Panc1 (cell line): ENCODE measurements around the gene EIF2B2. TPM values are rescaled to one million over a fixed set of nuclear protein-coding genes. Genes with fewer than 3 reads are reported as not detected.

Experiments
- ATAC-seq: fragments of 200-7000 bp; cut with Tn5 transposase; 2 replicates; pipeline ENCODE4 v1.9.1; 2020; ENCODE audit warnings: mild to moderate bottlenecking, moderate library complexity
- BruUV-seq: library from RNA; stranded (reverse); fragments of 400-500 nt; replicated peaks from 2 replicates; lab custom pipeline; 2021; lab: Mats Ljungman, UMichigan
- CTCF ChIA-PET: fragments of 300-600 bp; sonication (Branson Sonifier 250); formaldehyde crosslinking; loops from one replicate; lab custom pipeline; 2022; ENCODE audit warnings: antibody characterized with exemption; lab: Charles Lee
- POLR2A ChIA-PET: fragments of 300-600 bp; sonication (Branson Sonifier 250); formaldehyde crosslinking; loops from one replicate; lab custom pipeline; 2022; ENCODE audit warnings: antibody characterized with exemption; lab: Charles Lee
- DNase-seq: peaks from one replicate; pipeline ENCODE4 v3.0.0-alpha.2; 2010; ENCODE audit warnings: low read depth, low spot score
- H3K27ac ChIP-seq: 2 replicates; pipeline ENCODE4 v1.5.1; 2011; ENCODE audit warnings: mild to moderate bottlenecking, low read length, inconsistent platforms
- H3K27me3 ChIP-seq: fragments of 200-500 bp; sonication (Bioruptor generic); 2 replicates; pipeline ENCODE4 v1.6.0; 2014; ENCODE audit warnings: low read length, inconsistent platforms; ENCODE audit not compliant: control insufficient read depth, insufficient read depth
- H3K36me3 ChIP-seq: fragments of 200-500 bp; sonication (Bioruptor generic); 2 replicates; pipeline ENCODE4 v1.5.1; 2014; ENCODE audit warnings: inconsistent platforms, mild to moderate bottlenecking, low read length, moderate library complexity; ENCODE audit not compliant: control insufficient read depth, insufficient read depth
- H3K4me1 ChIP-seq: 2 replicates; pipeline ENCODE4 v1.5.1; 2011; ENCODE audit warnings: inconsistent platforms, mild to moderate bottlenecking, low read length, moderate library complexity; ENCODE audit not compliant: control insufficient read depth, insufficient read depth
- H3K4me3 ChIP-seq, 2 experiments: 2 replicates each; pipeline ENCODE4 v1.5.1; 2011 to 2012; ENCODE audit warnings: low read depth in 2 of 2, low read length in 2 of 2, mild to moderate bottlenecking in 2 of 2, inconsistent platforms in 1 of 2, moderate library complexity in 1 of 2
- H3K9me3 ChIP-seq: fragments of 200-500 bp; sonication (Bioruptor generic); 2 replicates; pipeline ENCODE4 v1.5.1; 2014; ENCODE audit warnings: low read depth, mild to moderate bottlenecking, inconsistent platforms, low read length, moderate library complexity; ENCODE audit not compliant: control insufficient read depth, insufficient read depth
- POLR2AphosphoS5 ChIP-seq: IDR thresholded peaks from 2 replicates; pipeline ENCODE4 v1.6.1; 2012; ENCODE audit warnings: mild to moderate bottlenecking, low read depth, low read length, moderate library complexity
- REST ChIP-seq, 2 experiments: IDR thresholded peaks; 2 replicates each; pipeline ENCODE4 v1.6.1; 2011 to 2012; ENCODE audit warnings: low read depth in 2 of 2, control low read depth in 1 of 2, low read length in 1 of 2, mild to moderate bottlenecking in 1 of 2, moderate library complexity in 1 of 2; ENCODE audit not compliant: insufficient read depth in 1 of 2
- SIN3A ChIP-seq: IDR thresholded peaks from 2 replicates; pipeline ENCODE4 v1.6.1; 2012; ENCODE audit warnings: low read depth, mild to moderate bottlenecking, low read length, moderate library complexity, borderline replicate concordance; ENCODE audit not compliant: insufficient read depth
- TCF7L2 ChIP-seq: IDR thresholded peaks from 2 replicates; pipeline ENCODE4 v1.6.1; 2011; ENCODE audit warnings: mild to moderate bottlenecking, low read depth, low read length, inconsistent platforms
- in situ Hi-C: cut with HindIII; loops from 2 replicates; pipeline ENCODE4 v1.10.0; 2016; ENCODE audit warnings: low sequenced_read_pairs, low pct_unique_long_range_greater_than_20kb
- intact Hi-C: fragments of 100-400 bp; cut with micrococcal nuclease; formaldehyde crosslinking; loops from one replicate; pipeline ENCODE4 v1.10.0; 2022; ENCODE audit not compliant: unreplicated experiment
- total RNA-seq: library from RNA; stranded (reverse); gene quantifications from one replicate; pipeline ENCODE4 v1.2.1, GENCODE V29; 2021; ENCODE audit not compliant: unreplicated experiment
- TF ChIP-seq, protein P1 (sequence below): fragments of 450-650 bp; IDR thresholded peaks from 2 replicates; pipeline ENCODE4 v1.5.1; 2017; ENCODE audit warnings: mild to moderate bottlenecking

The EIF2B2 gene
- total RNA-seq, 1 experiment from 2014 or later = 37.5 TPM

GRCh38 chr14:74959596-74960180 is 43.0 kb upstream of the EIF2B2 start:
- ChIA-PET CTCF (no interaction called here), POLR2A (no interaction called here)
- Histone ChIP-seq H3K27ac (no peak overlapping the region), H3K4me3 (no peak overlapping the region), H3K4me1 (0 out of 2 replicates have a peak, but pooled peaks cover 3% of the 10 kb centered on the region), H3K9me3 (no peaks in the 10 kb centered on the region), H3K27me3 (no peaks in the 10 kb centered on the region), H3K36me3 (no peaks in the 10 kb centered on the region)
- intact Hi-C loops = no loop called here
- ATAC-seq = no peak
- no peak for DNase-seq
- BruUV-seq = no TSS peak
- in situ Hi-C loops = no loop called here
- TF ChIP-seq, protein P1, sequence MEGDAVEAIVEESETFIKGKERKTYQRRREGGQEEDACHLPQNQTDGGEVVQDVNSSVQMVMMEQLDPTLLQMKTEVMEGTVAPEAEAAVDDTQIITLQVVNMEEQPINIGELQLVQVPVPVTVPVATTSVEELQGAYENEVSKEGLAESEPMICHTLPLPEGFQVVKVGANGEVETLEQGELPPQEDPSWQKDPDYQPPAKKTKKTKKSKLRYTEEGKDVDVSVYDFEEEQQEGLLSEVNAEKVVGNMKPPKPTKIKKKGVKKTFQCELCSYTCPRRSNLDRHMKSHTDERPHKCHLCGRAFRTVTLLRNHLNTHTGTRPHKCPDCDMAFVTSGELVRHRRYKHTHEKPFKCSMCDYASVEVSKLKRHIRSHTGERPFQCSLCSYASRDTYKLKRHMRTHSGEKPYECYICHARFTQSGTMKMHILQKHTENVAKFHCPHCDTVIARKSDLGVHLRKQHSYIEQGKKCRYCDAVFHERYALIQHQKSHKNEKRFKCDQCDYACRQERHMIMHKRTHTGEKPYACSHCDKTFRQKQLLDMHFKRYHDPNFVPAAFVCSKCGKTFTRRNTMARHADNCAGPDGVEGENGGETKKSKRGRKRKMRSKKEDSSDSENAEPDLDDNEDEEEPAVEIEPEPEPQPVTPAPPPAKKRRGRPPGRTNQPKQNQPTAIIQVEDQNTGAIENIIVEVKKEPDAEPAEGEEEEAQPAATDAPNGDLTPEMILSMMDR = no peak
- no peak for TF ChIP-seq SIN3A
- TF ChIP-seq POLR2AphosphoS5 = no peak
- no peak for TF ChIP-seq TCF7L2
- no peak for TF ChIP-seq REST (IDR thresholded peaks at IDR 0.05; ENCODE audit: insufficient read depth in 1 of 2, low read depth in 2 of 2, low read length in 1 of 2)

DNA sequence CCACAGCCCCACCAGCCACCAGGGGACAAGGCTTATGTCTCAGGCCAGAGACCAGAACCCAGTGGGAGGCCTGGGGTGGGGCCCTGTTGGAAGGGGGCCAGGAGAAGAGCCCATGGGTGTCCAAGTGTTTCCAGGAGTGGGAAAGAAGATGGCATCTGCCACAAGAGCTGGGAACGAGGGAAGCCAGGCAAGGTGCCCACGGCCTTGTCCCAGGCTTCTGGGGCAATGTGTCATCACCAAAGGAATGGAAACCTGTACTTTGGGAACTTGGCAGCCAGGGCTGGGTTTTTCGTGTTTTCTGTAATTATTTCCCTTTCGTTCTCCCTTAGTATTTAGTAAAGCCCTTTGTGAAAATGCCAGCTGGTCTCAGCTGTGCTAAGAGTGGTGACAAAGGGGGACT is 42.0 kb upstream of the EIF2B2 start:
- Histone ChIP-seq H3K4me3 (no peak overlapping the region), H3K4me1 (0 out of 2 replicates have a peak, but pooled peaks cover 3% of the 10 kb centered on the region), H3K27ac (no peak overlapping the region), H3K9me3 (no peaks in the 10 kb centered on the region), H3K27me3 (no peaks in the 10 kb centered on the region), H3K36me3 (no peaks in the 10 kb centered on the region)
- no peak for TF ChIP-seq POLR2AphosphoS5
- TF ChIP-seq TCF7L2 = no peak
- TF ChIP-seq SIN3A = no peak
- TF ChIP-seq, protein P1 = no peak
- TF ChIP-seq REST (IDR thresholded peaks at IDR 0.05; ENCODE audit: insufficient read depth in 1 of 2, low read depth in 2 of 2, low read length in 1 of 2) = no peak
- BruUV-seq = no TSS peak
- POLR2A ChIA-PET = interaction anchor here (0.5 kb wide), 1 partner anchor 144 kb away, joined by 7 read pairs; no protein-coding TSS in a partner anchor
- CTCF ChIA-PET = no interaction called here
- intact Hi-C loops (no loop called here), in situ Hi-C loops (no loop called here)
- DNase-seq (no peak), ATAC-seq (no peak)
